Measurements from ENCODE around the gene ZRANB2.

Gene ZRANB2

DNA sequence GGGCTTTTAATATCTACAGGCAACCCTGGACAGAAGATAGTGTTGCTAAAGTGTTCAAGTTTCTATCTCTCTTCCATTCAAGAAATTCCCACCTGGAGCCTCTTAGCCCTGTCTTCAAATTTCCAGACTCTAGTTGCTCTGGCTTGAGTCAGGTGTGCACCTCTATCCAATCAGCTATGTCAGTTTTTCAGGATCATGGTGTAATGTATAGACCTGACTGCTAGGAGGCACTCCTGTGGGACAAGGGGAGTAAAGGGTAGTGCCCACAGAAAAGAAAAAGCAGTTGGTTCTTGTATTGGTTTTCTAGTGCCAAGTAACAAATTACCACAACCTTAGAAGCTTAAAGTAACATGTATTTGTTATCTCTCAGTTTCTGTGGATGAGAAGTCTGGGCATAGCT lies 6.2 kb upstream of the ZRANB2 start:
- Mint-ChIP-seq H3K36me3 (ENCODE audit: low read depth) (peaks cover under 1% of the 10 kb centered on the region), H3K27me3 (ENCODE audit: low read depth) (peaks cover 25% of the 10 kb centered on the region), H3K9me3 (peaks cover 2% of the 10 kb centered on the region), H3K4me3 (no peak overlapping the region), H3K4me1 (ENCODE audit: low read depth) (no peaks in the 10 kb centered on the region), H3K27ac (no peak overlapping the region)
- no peak for DNase-seq (ENCODE audit: low spot score)

DNA sequence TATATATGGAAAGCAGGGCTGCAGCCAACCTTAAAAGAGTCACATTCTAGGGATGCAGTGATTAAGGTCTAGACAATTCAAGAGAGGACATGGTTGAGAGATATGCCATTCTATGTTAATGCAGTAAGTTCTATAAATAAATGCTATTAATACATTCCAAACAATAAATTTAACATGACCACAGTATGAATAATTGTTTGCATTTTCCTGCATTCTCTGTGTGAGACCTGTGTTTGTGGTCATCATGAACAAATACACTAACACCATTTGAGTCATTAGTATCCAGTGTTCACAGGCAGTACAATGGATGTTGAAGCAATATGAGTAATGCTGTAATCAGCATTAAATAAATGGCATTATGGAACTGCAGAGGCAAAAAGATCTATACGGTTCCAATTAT lies 5.5 kb upstream of the ZRANB2 start:
- Mint-ChIP-seq H3K27me3 (ENCODE audit: low read depth) (peaks cover 25% of the 10 kb centered on the region), H3K36me3 (ENCODE audit: low read depth) (peaks cover 6% of the 10 kb centered on the region), H3K4me3 (no peak overlapping the region), H3K4me1 (ENCODE audit: low read depth) (peaks cover 5% of the 10 kb centered on the region), H3K27ac (no peak overlapping the region), H3K9me3 (peaks cover 8% of the 10 kb centered on the region)
- no peak for DNase-seq (ENCODE audit: low spot score)

DNA sequence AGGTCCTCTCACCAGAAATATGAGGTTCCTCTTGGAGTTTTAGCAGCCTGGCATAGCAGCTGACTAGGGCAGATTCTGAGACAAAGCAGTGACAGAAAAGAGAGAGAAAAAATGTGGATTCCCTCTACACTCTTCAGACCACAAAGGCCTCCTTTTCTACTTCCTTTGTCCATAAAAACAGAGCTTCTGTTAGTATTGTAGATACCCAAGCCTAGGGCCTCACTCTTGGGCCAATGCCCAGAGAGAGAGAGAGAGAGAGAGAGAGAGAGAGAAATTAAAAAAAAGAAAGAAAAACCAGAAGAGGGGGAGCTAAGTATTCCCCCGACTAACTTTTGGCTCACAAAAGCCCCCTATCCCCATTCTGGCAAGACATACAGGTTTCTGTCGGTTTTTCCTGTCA lies 2.4 kb upstream of the ZRANB2 start:
- no peak overlapping the region for H3K27ac Mint-ChIP-seq
- H3K27me3 Mint-ChIP-seq (ENCODE audit: low read depth): peaks cover 25% of the 10 kb centered on the region
- no peak overlapping the region for H3K4me3 Mint-ChIP-seq
- DNase-seq (ENCODE audit: low spot score): no peak
- H3K36me3 Mint-ChIP-seq (ENCODE audit: low read depth): peaks cover 15% of the 10 kb centered on the region
- peaks cover 15% of the 10 kb centered on the region for H3K4me1 Mint-ChIP-seq (ENCODE audit: low read depth)
- H3K9me3 Mint-ChIP-seq: peaks cover 8% of the 10 kb centered on the region

DNA sequence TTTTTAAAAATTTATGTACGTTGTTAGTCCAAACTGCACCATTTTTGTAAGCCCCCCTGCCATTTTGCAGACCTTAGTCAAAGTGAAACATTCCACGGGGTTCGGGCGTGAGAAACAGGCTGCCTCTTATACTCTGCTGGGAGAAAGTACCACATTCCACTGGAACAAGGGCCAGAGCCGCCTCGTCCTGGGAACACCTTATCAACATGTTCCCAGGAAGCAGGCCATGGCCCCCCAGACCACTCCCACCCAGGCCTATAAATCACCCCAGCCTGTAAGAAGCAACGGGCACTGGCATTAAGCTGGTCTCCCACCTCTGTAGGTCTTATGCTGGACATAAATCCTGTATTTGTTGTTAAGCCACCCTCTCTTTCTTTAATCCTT lies 854 bp upstream of the ZRANB2 start:
- no peak for DNase-seq (ENCODE audit: low spot score)
- H3K9me3 Mint-ChIP-seq: peaks cover 8% of the 10 kb centered on the region

DNA sequence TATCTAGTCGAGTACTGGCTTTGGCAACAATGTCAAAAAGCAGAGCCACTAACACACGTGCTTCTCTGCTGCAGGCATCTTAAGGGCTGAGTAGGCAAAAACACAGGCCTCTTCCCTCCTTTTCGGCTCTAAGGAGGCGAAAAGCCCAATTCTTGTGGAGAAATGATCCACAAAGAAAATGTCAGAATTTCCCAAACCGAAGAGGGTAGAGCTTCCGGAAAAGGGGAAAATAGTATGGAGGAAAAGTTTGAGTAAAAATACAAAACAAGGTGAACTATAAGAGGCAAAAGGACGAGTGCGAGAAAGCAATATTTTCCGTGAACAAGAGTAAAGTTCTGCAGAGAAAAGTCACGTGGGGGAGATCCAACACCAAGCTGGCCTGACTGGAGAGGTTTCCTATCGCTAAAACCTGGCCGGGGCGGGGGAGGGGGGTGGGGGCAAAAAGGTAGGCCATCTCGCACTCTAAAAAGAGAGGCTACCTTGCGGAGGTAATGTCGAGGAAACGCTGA lies 551 bp downstream of the ZRANB2 start:
- peaks cover 27% of the 10 kb centered on the region for H3K4me1 Mint-ChIP-seq (ENCODE audit: low read depth)
- DNase-seq (ENCODE audit: low spot score): no peak
- peaks cover 8% of the 10 kb centered on the region for H3K9me3 Mint-ChIP-seq
- H3K36me3 Mint-ChIP-seq (ENCODE audit: low read depth): peaks cover 33% of the 10 kb centered on the region
- peaks cover 15% of the 10 kb centered on the region for H3K27me3 Mint-ChIP-seq (ENCODE audit: low read depth)
- peak overlapping the region; percentile 94 for H3K4me3 Mint-ChIP-seq
- peak overlapping the region; percentile 99 for H3K27ac Mint-ChIP-seq

More for the DNA sequence above, 854 bp upstream of the ZRANB2 start:
- H3K4me3 Mint-ChIP-seq: peak overlapping the region; percentile 94
- peaks cover 19% of the 10 kb centered on the region for H3K4me1 Mint-ChIP-seq (ENCODE audit: low read depth)
- H3K36me3 Mint-ChIP-seq (ENCODE audit: low read depth): peaks cover 21% of the 10 kb centered on the region
- H3K27ac Mint-ChIP-seq: peak overlapping the region; percentile 76
- peaks cover 20% of the 10 kb centered on the region for H3K27me3 Mint-ChIP-seq (ENCODE audit: low read depth)

DNA sequence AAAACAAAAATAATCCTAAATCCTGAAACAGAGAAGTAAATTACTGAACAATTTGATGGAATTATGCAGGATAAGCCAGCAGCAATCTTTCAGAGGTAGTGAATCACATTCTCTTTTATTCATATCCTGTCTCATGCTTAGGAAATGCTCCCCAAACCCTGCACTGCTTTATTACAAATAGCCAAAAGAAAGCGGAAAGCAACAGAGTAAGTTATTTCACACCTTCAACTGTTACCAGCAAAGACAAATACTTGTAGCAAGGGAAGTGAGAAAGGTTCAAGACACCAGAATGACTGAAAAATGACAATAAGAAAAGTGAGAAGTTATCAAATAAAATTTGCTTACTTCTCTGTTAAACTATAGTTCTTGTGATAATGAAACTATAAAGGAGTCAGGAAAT lies 6.2 kb downstream of the ZRANB2 start:
- peak overlapping the region; percentile 55 for H3K27ac Mint-ChIP-seq
- H3K36me3 Mint-ChIP-seq (ENCODE audit: low read depth): peaks cover 65% of the 10 kb centered on the region

DNA sequence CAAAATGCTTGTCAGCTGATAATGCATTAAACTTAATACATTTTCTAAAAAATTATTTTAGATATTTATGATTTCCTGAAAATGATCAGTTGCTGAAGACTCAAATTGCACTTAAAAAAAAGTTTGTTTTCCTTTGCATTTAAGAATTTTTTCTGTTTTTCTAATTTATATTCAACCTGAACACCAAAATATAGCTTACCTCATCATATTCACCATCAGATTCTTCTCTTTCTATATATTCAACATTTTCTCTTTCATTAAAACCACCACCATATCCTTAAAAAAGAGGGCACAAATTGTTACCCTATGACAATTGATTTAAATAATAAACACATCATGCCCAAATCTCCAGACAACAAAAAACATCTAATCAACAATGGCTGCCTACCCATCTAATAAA lies 8.6 kb downstream of the ZRANB2 start:
- H3K4me1 Mint-ChIP-seq (ENCODE audit: low read depth): peaks cover 44% of the 10 kb centered on the region
- no peak overlapping the region for H3K27ac Mint-ChIP-seq
- H3K36me3 Mint-ChIP-seq (ENCODE audit: low read depth): peaks cover 68% of the 10 kb centered on the region
- no peaks in the 10 kb centered on the region for H3K27me3 Mint-ChIP-seq (ENCODE audit: low read depth)
- H3K4me3 Mint-ChIP-seq: no peak overlapping the region
- H3K9me3 Mint-ChIP-seq: no peaks in the 10 kb centered on the region
- no peak for DNase-seq (ENCODE audit: low spot score)

More for the DNA sequence above, 6.2 kb downstream of the ZRANB2 start:
- DNase-seq (ENCODE audit: low spot score): no peak
- H3K9me3 Mint-ChIP-seq: no peaks in the 10 kb centered on the region
- H3K27me3 Mint-ChIP-seq (ENCODE audit: low read depth): no peaks in the 10 kb centered on the region
- H3K4me3 Mint-ChIP-seq: no peak overlapping the region
- H3K4me1 Mint-ChIP-seq (ENCODE audit: low read depth): peaks cover 43% of the 10 kb centered on the region

DNA sequence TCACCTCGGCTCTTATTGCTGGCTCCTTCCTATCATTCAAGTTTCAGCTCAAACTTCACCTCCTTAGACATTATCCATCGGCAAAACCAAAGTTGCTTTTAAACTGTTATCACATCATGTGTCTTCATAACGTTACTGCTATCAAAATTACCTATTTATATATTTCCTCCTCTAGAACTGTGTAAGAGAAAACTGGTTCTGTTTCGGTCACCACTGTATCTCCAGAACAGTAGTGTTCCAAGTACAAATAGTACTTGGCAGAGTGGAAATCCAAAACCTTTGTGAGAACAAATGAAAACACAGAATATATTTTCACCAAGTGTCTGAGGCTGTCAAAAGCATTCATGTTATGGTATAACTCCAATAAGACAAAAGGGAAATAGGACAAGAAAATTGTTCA lies 9.1 kb downstream of the ZRANB2 start:
- no peaks in the 10 kb centered on the region for H3K27me3 Mint-ChIP-seq (ENCODE audit: low read depth)
- no peaks in the 10 kb centered on the region for H3K9me3 Mint-ChIP-seq
- peaks cover 44% of the 10 kb centered on the region for H3K4me1 Mint-ChIP-seq (ENCODE audit: low read depth)
- H3K36me3 Mint-ChIP-seq (ENCODE audit: low read depth): peaks cover 70% of the 10 kb centered on the region
- DNase-seq (ENCODE audit: low spot score): no peak
- H3K4me3 Mint-ChIP-seq: no peak overlapping the region
- H3K27ac Mint-ChIP-seq: no peak overlapping the region

DNA sequence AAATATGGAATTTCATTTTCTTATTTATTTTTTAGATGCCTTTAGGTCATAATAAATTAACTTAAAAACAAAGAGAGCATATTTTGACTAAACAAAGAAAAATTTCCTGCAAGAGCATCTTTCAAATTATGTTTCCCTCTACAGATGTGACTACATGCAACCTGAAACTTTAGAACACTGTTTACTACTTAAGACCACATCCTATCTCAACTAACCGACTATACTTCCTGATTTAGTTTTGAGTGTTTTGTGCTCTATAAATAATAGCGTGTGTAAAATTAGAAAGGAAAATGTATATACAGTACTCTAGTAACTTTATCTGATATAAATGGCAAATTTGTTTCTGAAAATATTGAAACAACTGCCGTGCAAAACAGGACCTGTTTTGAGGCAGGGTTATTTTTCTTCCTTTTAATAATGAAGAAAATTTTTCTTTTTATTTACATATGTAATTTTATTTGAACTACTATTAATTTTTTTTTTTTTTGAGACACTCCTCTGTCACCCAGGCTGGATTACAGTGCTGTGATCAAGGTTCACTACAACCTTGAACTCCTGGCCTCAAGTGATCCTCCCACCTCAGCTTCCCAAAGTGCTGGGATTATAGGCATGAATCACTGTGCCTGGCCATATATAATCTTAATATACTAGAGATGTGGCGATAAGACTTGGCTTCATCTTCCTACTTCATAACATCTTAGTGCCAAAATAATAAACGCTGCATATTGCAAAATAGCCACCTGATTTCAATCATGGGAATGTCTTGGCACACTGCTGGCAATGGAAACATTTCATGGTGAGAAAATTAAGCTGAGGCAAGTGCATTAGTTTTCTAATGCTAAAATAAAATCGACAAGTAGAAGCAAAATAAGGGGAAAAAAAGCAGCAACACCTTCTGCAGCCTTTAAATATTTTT lies 12.3 kb downstream of the ZRANB2 start:
- no peak for DNase-seq (ENCODE audit: low spot score)
- no peaks in the 10 kb centered on the region for H3K27me3 Mint-ChIP-seq (ENCODE audit: low read depth)
- peak overlapping the region; percentile 67 for H3K4me3 Mint-ChIP-seq
- peaks cover 24% of the 10 kb centered on the region for H3K4me1 Mint-ChIP-seq (ENCODE audit: low read depth)
- H3K27ac Mint-ChIP-seq: peak overlapping the region; percentile 77
- H3K36me3 Mint-ChIP-seq (ENCODE audit: low read depth): peaks cover 62% of the 10 kb centered on the region
- no peaks in the 10 kb centered on the region for H3K9me3 Mint-ChIP-seq

DNA sequence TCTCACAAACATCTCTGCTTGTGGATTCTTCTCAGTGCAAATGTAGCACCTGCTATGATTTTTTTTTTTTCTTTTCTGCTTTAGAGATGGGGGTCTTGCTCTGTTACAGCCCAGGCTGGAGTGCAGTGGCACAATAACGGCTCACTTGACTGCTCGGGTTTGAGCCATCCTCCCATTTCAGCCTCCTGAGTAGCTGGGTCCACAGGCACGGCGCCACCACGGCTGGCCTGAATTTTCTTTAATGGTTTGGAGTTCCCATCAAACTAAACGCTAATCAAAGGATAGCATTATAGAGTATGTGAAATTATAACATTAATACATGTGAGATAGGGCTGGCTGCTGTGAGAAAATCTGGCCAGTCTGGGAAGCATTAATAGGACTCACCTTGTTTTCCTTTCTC lies 26.0 kb downstream of the ZRANB2 start:
- peaks cover 2% of the 10 kb centered on the region for H3K4me1 Mint-ChIP-seq (ENCODE audit: low read depth)
- H3K36me3 Mint-ChIP-seq (ENCODE audit: low read depth): peaks cover 11% of the 10 kb centered on the region
- no peak for DNase-seq (ENCODE audit: low spot score)
- no peak overlapping the region for H3K4me3 Mint-ChIP-seq
- no peak overlapping the region for H3K27ac Mint-ChIP-seq
- H3K27me3 Mint-ChIP-seq (ENCODE audit: low read depth): peaks cover 9% of the 10 kb centered on the region
- no peaks in the 10 kb centered on the region for H3K9me3 Mint-ChIP-seq

DNA sequence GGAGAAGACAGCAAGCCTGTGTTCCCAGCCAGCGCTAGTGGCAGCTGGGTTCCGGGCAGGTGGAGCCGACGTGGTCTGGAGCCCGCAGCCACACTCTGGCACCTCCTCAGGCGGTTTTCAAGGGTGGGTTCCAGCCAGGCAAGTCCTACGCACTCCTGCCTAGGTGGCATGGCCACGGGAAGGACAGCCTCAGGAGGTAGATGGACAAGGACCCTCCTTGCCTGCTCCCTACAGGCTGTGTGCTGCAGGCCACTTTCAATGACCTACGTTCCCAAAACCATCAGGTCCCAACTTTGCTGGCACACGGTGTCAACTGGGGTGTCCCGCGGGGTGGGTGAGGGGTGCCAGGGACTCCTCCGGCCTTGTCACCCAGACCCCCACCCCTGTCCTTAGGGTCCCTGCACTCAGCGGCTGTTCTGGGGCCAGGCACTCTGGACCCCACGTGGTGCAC lies 26.5 kb downstream of the ZRANB2 start:
- Mint-ChIP-seq H3K4me1 (ENCODE audit: low read depth) (peaks cover 3% of the 10 kb centered on the region), H3K27ac (no peak overlapping the region), H3K27me3 (ENCODE audit: low read depth) (peaks cover 11% of the 10 kb centered on the region), H3K36me3 (ENCODE audit: low read depth) (peaks cover 8% of the 10 kb centered on the region), H3K4me3 (no peak overlapping the region), H3K9me3 (no peaks in the 10 kb centered on the region)
- DNase-seq (ENCODE audit: low spot score): no peak

DNA sequence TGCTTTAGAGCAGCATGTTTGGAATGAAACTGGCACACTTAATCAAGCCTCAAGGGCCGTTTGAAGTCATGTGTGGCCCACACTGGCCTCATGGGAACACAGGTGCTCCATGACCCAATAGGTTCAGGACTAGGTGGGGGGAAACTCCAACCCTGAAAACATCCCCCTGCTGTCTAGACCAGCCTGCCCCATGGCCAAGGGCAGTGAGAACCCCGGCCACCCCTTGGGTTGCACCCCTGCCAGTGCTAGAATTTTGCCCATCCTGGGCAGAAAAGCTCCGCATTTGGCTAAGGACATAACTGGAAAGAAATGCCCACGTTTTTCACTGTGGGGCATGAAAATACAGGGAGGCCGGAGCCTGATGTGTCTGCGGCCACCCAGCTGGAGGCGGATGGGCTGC lies 27.1 kb downstream of the ZRANB2 start:
- H3K27ac Mint-ChIP-seq: no peak overlapping the region

DNA sequence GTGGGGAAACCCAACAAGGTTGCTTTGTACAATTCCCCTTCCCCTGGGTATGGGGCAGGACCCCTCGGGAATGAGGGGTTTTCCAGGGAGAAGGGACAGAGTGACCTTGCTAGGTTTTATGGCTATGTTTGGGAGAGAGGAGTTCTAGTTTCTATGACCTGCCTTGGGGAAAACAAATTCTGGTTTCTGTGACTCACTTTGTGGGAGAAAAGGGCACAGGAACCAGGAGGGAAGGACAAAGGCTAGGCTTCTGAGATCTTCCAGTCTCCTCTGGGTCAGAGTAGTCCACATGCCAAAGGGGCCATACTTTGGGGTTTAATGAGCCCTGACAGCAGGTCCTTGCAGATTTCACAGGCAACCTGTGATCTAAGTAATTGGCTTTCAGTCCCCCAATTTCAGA lies 27.7 kb downstream of the ZRANB2 start:
- Mint-ChIP-seq H3K27me3 (ENCODE audit: low read depth) (peaks cover 20% of the 10 kb centered on the region), H3K27ac (no peak overlapping the region), H3K36me3 (ENCODE audit: low read depth) (no peaks in the 10 kb centered on the region), H3K4me1 (ENCODE audit: low read depth) (peaks cover 4% of the 10 kb centered on the region), H3K9me3 (no peaks in the 10 kb centered on the region), H3K4me3 (no peak overlapping the region)
- no peak for DNase-seq (ENCODE audit: low spot score)

More for the DNA sequence above, 27.1 kb downstream of the ZRANB2 start:
- Mint-ChIP-seq H3K4me3 (no peak overlapping the region), H3K27me3 (ENCODE audit: low read depth) (peaks cover 14% of the 10 kb centered on the region), H3K36me3 (ENCODE audit: low read depth) (peaks cover 3% of the 10 kb centered on the region), H3K4me1 (ENCODE audit: low read depth) (peaks cover 3% of the 10 kb centered on the region), H3K9me3 (no peaks in the 10 kb centered on the region)
- DNase-seq (ENCODE audit: low spot score): no peak

DNA sequence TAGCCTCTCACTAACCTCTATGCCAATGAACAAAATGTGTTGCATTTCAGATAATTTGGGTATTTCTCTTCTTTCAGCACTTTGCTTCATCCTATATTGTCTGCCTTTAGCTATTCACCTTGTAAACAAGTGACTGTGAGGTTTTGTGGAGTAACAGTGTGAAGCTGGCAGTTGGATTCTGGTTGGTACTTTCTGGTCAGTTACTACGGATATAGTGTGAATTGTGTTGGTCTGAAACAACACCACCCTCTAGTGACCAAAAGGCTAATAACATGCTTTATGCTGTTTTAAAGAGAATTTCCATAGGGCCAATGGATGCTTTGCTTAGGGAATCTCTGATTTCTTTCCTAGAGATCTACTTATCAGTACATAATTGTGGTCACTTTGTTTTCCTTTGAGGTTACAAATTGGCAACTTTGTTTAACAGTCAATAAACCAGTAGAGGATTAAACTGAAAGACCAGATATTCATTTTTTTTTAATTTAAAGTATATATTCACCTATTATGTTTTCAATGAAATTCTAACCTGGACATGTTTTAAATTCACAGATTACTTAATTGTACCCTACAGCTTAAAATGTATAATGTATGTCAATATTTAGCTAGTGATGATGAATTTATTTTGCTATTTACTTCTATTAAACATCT lies 30.8 kb downstream of the ZRANB2 start:
- DNase-seq (ENCODE audit: low spot score): no peak
- Mint-ChIP-seq H3K4me3 (no peak overlapping the region), H3K36me3 (ENCODE audit: low read depth) (peaks cover 2% of the 10 kb centered on the region), H3K27me3 (ENCODE audit: low read depth) (peaks cover 46% of the 10 kb centered on the region), H3K4me1 (ENCODE audit: low read depth) (peaks cover 15% of the 10 kb centered on the region), H3K9me3 (no peaks in the 10 kb centered on the region), H3K27ac (no peak overlapping the region)
